GM23338 (cell line): ENCODE measurements around the gene DNAH17. TPM values are rescaled to one million over a fixed set of nuclear protein-coding genes. Genes with fewer than 3 reads are reported as not detected.

Experiments
- ATAC-seq: fragments of 200-7000 bp; cut with Tn5 transposase; 3 replicates; pipeline ENCODE4 v1.9.1; 2020
- DNase-seq: peaks from one replicate; pipeline ENCODE4 v3.0.0-alpha.2; 2015; ENCODE audit warnings: low spot score
- H2AFZ ChIP-seq: fragments of 200-600 bp; sonication (generic); 2 replicates; pipeline ENCODE4 v1.8.0; 2016; ENCODE audit warnings: antibody characterized with exemption, mild to moderate bottlenecking, moderate library complexity
- H3F3A ChIP-seq: fragments of 200-600 bp; sonication (generic); replicated peaks from 2 replicates; pipeline ENCODE4 v1.8.0; 2017; ENCODE audit warnings: antibody characterized with exemption, mixed run types, low read depth
- H3K27ac ChIP-seq: fragments of 200-600 bp; sonication (generic); 2 replicates; pipeline ENCODE4 v1.6.1; 2016; ENCODE audit warnings: low read depth
- H3K27me3 ChIP-seq: fragments of 200-600 bp; sonication (generic); 2 replicates; pipeline ENCODE4 v1.8.0; 2016; ENCODE audit warnings: mild to moderate bottlenecking, mixed run types, moderate library complexity; ENCODE audit not compliant: insufficient read depth
- H3K36me3 ChIP-seq: fragments of 200-600 bp; sonication (generic); 2 replicates; pipeline ENCODE4 v1.8.0; 2016; ENCODE audit warnings: mild to moderate bottlenecking; ENCODE audit not compliant: insufficient read depth
- H3K4me1 ChIP-seq: fragments of 200-600 bp; sonication (generic); 2 replicates; pipeline ENCODE4 v1.8.0; 2016; ENCODE audit warnings: mild to moderate bottlenecking, moderate library complexity; ENCODE audit not compliant: insufficient read depth
- H3K4me2 ChIP-seq: fragments of 200-600 bp; sonication (generic); 2 replicates; pipeline ENCODE4 v1.7.1; 2017; ENCODE audit warnings: mixed run types
- H3K4me3 ChIP-seq: fragments of 200-600 bp; sonication (generic); 2 replicates; pipeline ENCODE4 v1.6.1; 2016; ENCODE audit warnings: mixed run types
- H3K79me2 ChIP-seq: fragments of 200-600 bp; sonication (generic); replicated peaks from 2 replicates; pipeline ENCODE4 v1.8.0; 2017; ENCODE audit warnings: mild to moderate bottlenecking; ENCODE audit not compliant: insufficient read depth
- H3K9me2 ChIP-seq: fragments of 200-600 bp; sonication (generic); 2 replicates; pipeline ENCODE4 v1.8.0; 2017; ENCODE audit not compliant: insufficient read depth
- H4K20me1 ChIP-seq: fragments of 200-600 bp; sonication (generic); replicated peaks from 2 replicates; pipeline ENCODE4 v1.8.0; 2017; ENCODE audit warnings: mild to moderate bottlenecking; ENCODE audit not compliant: insufficient read depth
- H3K27ac Mint-ChIP-seq: 2 replicates; pipeline ENCODE4 v1.8.0; 2020; ENCODE audit warnings: inconsistent platforms, mild to moderate bottlenecking, moderate library complexity, mixed read lengths
- H3K27me3 Mint-ChIP-seq: 3 replicates; pipeline ENCODE4 v1.8.0; 2022; ENCODE audit warnings: low read depth, mild to moderate bottlenecking, moderate library complexity, mixed read lengths, inconsistent platforms; ENCODE audit not compliant: insufficient read depth, poor library complexity
- H3K36me3 Mint-ChIP-seq: 3 replicates; pipeline ENCODE4 v1.8.0; 2021; ENCODE audit warnings: low read depth, mild to moderate bottlenecking, inconsistent platforms, moderate library complexity, mixed read lengths
- H3K4me1 Mint-ChIP-seq: 3 replicates; pipeline ENCODE4 v1.8.0; 2020; ENCODE audit warnings: mild to moderate bottlenecking, inconsistent platforms, mixed read lengths
- H3K4me3 Mint-ChIP-seq: 3 replicates; pipeline ENCODE4 v1.8.0; 2021; ENCODE audit warnings: moderate library complexity, mild to moderate bottlenecking, inconsistent platforms, mixed read lengths
- H3K9me3 Mint-ChIP-seq: 3 replicates; pipeline ENCODE4 v1.8.0; 2020; ENCODE audit warnings: moderate library complexity, mild to moderate bottlenecking, inconsistent platforms, mixed read lengths
- CREB1 ChIP-seq: fragments of 250-450 bp; sonication (Bioruptor Pico); IDR thresholded peaks from 2 replicates; pipeline ENCODE4 v1.5.0; 2020; ENCODE audit warnings: low read depth, mild to moderate bottlenecking, moderate library complexity
- EZH2phosphoT487 ChIP-seq: fragments of 200-600 bp; sonication (generic); IDR thresholded peaks from one replicate; pipeline ENCODE4 v1.8.1; 2018; ENCODE audit warnings: antibody characterized with exemption; ENCODE audit not compliant: unreplicated experiment
- JUNB ChIP-seq: IDR thresholded peaks from one replicate; pipeline ENCODE4 v1.6.1; 2016; ENCODE audit warnings: antibody characterized with exemption; ENCODE audit not compliant: unreplicated experiment
- NANOG ChIP-seq: IDR thresholded peaks from 2 replicates; pipeline ENCODE4 v1.6.1; 2016; ENCODE audit warnings: antibody characterized with exemption, borderline replicate concordance
- POLR2AphosphoS5 ChIP-seq: IDR thresholded peaks from 2 replicates; pipeline ENCODE4 v1.6.1; 2016; ENCODE audit warnings: antibody characterized with exemption, low read depth
- REST ChIP-seq: IDR thresholded peaks from one replicate; pipeline ENCODE4 v1.6.1; 2018; ENCODE audit warnings: antibody characterized with exemption; ENCODE audit not compliant: unreplicated experiment
- STAT1 ChIP-seq: IDR thresholded peaks from one replicate; pipeline ENCODE4 v1.6.1; 2016; ENCODE audit warnings: antibody characterized with exemption; ENCODE audit not compliant: unreplicated experiment
- ZNF114 ChIP-seq: fragments of 250-450 bp; sonication (Bioruptor Pico); IDR thresholded peaks from 2 replicates; pipeline ENCODE4 v1.5.0; 2020; ENCODE audit warnings: mild to moderate bottlenecking, moderate library complexity
- ZNF331 ChIP-seq: fragments of 250-450 bp; sonication (Bioruptor Pico); IDR thresholded peaks from 2 replicates; pipeline ENCODE4 v1.5.0; 2020; ENCODE audit warnings: low read depth, mild to moderate bottlenecking, moderate library complexity
- ZNF462 ChIP-seq: fragments of 250-450 bp; sonication (Bioruptor Pico); IDR thresholded peaks from 2 replicates; pipeline ENCODE4 v1.5.0; 2020; ENCODE audit warnings: mild to moderate bottlenecking, moderate library complexity
- polyA plus RNA-seq: library from polyadenylated mRNA; unstranded; fragments of >200 nt; fragmentation: Nextera tagmentation; extraction: Ambion mirVana; gene quantifications from 2 replicates; pipeline ENCODE4 v1.2.1, GENCODE V29; 2016
- total RNA-seq: library from RNA; depleted of rRNA; stranded (reverse); fragments of >200 nt; shearing (Covaris generic); gene quantifications from 2 replicates; pipeline ENCODE4 v1.2.3, GENCODE V29; 2014
- TF ChIP-seq, protein P1 (sequence below), 2 experiments: fragments of 200-600 bp in 1 of 2; sonication (generic) in 1 of 2; conservative IDR thresholded peaks; 2 replicates each; pipeline versions ENCODE4 v1.5.1 to v1.6.1; 2016 to 2017; ENCODE audit warnings: antibody characterized with exemption in 2 of 2, low read depth in 2 of 2, mild to moderate bottlenecking in 2 of 2, moderate library complexity in 1 of 2
- TF ChIP-seq, protein P2 (sequence below): IDR thresholded peaks from 2 replicates; pipeline ENCODE4 v1.6.1; 2016; ENCODE audit warnings: antibody characterized with exemption

The DNAH17 gene
- total and polyA plus RNA-seq, 2 experiments from 2014 or later, result 0.59 to 2.0 TPM

- Histone ChIP-seq H3K4me3 (no peak overlapping the region), H3K27me3 (no peaks in the 10 kb centered on the region), H3K79me2 (no peaks in the 10 kb centered on the region), H2AFZ (no peak overlapping the region), H4K20me1 (no peaks in the 10 kb centered on the region), H3K4me2 (no peak overlapping the region), H3K9me2 (no peaks in the 10 kb centered on the region), H3K27ac (no peak overlapping the region), H3K4me1 (no peaks in the 10 kb centered on the region), H3K36me3 (no peaks in the 10 kb centered on the region), H3F3A (no peaks in the 10 kb centered on the region)
- no peak overlapping the region for H3K27ac Mint-ChIP-seq
- TF ChIP-seq STAT1 (no peak), REST (no peak), NANOG (no peak), CREB1 (CRISPR knock-in tag) (no peak), ZNF331 (CRISPR knock-in tag) (no peak), ZNF462 (CRISPR knock-in tag) (no peak), POLR2AphosphoS5 (no peak), ZNF114 (CRISPR knock-in tag) (no peak), JUNB (no peak), EZH2phosphoT487 (no peak)
- TF ChIP-seq, protein P1, sequence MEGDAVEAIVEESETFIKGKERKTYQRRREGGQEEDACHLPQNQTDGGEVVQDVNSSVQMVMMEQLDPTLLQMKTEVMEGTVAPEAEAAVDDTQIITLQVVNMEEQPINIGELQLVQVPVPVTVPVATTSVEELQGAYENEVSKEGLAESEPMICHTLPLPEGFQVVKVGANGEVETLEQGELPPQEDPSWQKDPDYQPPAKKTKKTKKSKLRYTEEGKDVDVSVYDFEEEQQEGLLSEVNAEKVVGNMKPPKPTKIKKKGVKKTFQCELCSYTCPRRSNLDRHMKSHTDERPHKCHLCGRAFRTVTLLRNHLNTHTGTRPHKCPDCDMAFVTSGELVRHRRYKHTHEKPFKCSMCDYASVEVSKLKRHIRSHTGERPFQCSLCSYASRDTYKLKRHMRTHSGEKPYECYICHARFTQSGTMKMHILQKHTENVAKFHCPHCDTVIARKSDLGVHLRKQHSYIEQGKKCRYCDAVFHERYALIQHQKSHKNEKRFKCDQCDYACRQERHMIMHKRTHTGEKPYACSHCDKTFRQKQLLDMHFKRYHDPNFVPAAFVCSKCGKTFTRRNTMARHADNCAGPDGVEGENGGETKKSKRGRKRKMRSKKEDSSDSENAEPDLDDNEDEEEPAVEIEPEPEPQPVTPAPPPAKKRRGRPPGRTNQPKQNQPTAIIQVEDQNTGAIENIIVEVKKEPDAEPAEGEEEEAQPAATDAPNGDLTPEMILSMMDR (conservative IDR thresholded peaks at IDR 0.05; ENCODE audit: low read depth in 2 of 2), result no peak
- TF ChIP-seq, protein P2, sequence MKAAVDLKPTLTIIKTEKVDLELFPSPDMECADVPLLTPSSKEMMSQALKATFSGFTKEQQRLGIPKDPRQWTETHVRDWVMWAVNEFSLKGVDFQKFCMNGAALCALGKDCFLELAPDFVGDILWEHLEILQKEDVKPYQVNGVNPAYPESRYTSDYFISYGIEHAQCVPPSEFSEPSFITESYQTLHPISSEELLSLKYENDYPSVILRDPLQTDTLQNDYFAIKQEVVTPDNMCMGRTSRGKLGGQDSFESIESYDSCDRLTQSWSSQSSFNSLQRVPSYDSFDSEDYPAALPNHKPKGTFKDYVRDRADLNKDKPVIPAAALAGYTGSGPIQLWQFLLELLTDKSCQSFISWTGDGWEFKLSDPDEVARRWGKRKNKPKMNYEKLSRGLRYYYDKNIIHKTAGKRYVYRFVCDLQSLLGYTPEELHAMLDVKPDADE, result no peak
- DNase-seq (no peak), ATAC-seq (no peak)
- H3K36me3 Mint-ChIP-seq, result no peaks in the 10 kb centered on the region
- H3K4me1 Mint-ChIP-seq, result peaks cover 3% of the 10 kb centered on the region; the same call in 1 of the 3 replicates
- H3K9me3 Mint-ChIP-seq, result peaks cover 13% of the 10 kb centered on the region; the same call in 2 of the 3 replicates
- H3K27me3 Mint-ChIP-seq, result peaks cover 3% of the 10 kb centered on the region
- no peak overlapping the region for H3K4me3 Mint-ChIP-seq
Measured at GRCh38 chr17:78471635-78472034, 105.6 kb downstream of the DNAH17 start.
